ENCODE data around the gene ESPL1.

DNA sequence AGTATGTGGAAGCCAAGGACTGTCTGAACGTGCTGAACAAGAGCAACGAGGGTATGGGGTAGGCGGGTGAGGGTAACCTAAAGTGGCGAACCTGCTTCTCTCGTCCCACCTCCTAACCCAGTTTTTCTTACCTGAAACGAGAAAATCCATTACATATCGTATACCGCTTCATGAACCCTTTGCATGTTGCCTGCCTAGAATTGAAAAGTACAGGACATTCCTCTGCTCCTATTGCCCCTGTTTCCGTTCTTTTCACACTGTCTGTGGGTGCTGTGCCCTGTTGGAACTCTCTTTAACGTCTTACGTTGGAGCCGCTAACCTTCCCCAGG lies 27.8 kb downstream of the ESPL1 start:
- TF ChIP-seq, protein P1, sequence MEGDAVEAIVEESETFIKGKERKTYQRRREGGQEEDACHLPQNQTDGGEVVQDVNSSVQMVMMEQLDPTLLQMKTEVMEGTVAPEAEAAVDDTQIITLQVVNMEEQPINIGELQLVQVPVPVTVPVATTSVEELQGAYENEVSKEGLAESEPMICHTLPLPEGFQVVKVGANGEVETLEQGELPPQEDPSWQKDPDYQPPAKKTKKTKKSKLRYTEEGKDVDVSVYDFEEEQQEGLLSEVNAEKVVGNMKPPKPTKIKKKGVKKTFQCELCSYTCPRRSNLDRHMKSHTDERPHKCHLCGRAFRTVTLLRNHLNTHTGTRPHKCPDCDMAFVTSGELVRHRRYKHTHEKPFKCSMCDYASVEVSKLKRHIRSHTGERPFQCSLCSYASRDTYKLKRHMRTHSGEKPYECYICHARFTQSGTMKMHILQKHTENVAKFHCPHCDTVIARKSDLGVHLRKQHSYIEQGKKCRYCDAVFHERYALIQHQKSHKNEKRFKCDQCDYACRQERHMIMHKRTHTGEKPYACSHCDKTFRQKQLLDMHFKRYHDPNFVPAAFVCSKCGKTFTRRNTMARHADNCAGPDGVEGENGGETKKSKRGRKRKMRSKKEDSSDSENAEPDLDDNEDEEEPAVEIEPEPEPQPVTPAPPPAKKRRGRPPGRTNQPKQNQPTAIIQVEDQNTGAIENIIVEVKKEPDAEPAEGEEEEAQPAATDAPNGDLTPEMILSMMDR (IDR thresholded peaks at IDR 0.05 in 8 of 11, conservative IDR thresholded peaks at IDR 0.05 in 3 of 11): no peak
- TF ChIP-seq POLR2A (IDR thresholded peaks at IDR 0.05): no peak

Data from spleen (tissue), 7 donors.